Endometrial microvascular endothelial cells (primary cell): ENCODE measurements around the gene APBB2. TPM values are rescaled to one million over a fixed set of nuclear protein-coding genes. Genes with fewer than 3 reads are reported as not detected.
"Not testable (repeated sequence)": the region's sequence is repeated elsewhere in the genome, so short reads cannot be mapped to it uniquely, and the experiment has no call there.

Experiments used
- in situ Hi-C: cut with HindIII; loops from 2 replicates; pipeline ENCODE4 v1.10.0; 2017; ENCODE audit warnings: low sequenced_read_pairs, low pct_unique_long_range_greater_than_20kb; ENCODE audit errors: inconsistent ontology term
- total RNA-seq: library from RNA; depleted of rRNA; stranded (reverse); fragments of >200 nt; gene quantifications from one replicate; pipeline ENCODE4 v1.2.3, GENCODE V29; 2015; ENCODE audit errors: inconsistent ontology term

APBB2 gene
- total RNA-seq, 1 donor from 2014 or later, result 136 TPM

DNA sequence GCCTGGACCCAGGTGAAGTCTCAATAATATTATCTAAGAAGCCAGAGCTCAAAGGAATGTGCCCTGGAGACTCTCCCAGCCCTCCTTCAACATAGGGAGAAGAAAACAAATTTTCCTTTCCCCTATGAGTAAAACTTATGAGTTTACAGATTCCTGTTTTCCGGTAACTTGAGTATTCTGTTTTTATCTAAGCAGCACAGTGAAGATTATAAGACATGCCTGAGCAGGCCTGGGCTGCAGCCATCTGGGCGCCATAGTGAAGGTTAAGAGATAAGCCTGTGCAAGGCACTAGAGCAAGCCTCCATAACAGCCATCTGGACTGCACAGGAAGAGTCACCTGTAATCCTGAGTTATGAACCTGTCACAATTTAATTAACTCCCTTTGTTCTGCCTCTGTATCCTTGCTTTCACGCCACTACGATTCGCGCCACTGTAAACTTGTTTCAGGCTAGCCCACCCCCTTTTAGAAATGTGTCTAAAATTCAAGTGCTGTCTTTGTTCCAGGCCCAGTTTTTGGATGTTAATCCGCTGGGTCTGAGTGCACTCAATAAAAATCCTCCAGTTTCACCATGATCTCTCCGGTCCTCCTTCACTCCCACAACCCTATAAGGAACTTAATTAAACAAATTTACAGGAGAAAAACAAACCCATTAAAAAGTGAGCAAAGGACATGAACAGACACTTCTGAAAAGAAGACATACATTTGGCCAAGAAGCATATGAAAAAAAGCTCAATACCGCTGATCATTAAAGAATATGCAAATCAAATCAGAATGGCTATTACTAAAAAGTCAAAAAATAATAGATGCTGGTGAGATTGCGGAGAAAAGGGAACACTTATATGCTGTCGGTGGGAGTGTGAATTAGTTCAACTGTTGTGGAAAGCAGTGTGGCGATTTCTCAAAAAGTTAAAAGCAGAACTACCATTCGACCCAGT lies 189.5 kb downstream of the APBB2 start:
- in situ Hi-C loops, result no loop called here

DNA sequence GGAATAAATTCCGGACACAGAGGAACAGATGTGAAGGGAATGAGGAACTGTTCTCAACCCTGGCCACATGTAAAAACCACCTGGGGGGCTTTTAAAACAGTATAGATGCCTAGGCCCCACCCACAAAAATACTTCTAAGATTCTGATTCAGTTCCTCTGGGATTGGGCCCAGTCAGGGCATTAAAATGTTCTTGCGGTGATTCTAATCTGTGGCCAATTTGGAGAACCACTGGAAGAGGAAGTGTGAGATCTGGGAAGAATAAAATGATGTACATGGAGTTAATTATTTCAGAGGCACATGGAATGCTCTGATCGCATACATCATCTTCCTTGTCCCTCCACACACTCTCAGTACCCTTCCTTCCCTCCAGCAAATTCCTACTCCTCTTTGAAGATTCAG lies 192.2 kb downstream of the APBB2 start:
- in situ Hi-C loops, result no loop called here

GRCh38 chr4:41015016-41015675 lies 199.2 kb downstream of the APBB2 start:
- in situ Hi-C loops, result no loop called here

DNA sequence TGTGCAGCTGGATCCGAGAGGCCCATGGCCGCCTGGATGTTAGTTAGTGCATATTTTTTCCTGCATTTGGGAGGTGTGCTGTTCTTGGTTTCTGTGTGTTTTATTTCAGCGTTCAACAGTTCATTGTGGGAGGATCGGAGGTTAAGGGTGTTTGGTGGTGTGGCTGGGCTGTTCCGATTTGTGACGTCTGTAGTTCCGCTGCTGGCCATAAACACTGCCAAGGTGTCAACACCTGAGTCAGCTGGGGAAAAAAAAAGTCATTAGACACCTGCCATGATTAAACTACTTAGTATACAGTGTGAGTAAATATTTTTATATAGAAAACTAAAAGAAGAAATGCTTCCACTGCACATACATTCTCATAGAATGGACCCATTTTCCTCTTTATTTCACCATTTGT lies 200.2 kb downstream of the APBB2 start:
- in situ Hi-C loops, result no loop called here

- in situ Hi-C loops, result no loop called here
Observed at GRCh38 chr4:41013746-41014145, 200.6 kb downstream of the APBB2 start.

GRCh38 chr4:41012911-41013310 lies 201.4 kb downstream of the APBB2 start:
- in situ Hi-C loops, result no loop called here

GRCh38 chr4:41012293-41012692 lies 202.0 kb downstream of the APBB2 start:
- in situ Hi-C loops, result no loop called here

DNA sequence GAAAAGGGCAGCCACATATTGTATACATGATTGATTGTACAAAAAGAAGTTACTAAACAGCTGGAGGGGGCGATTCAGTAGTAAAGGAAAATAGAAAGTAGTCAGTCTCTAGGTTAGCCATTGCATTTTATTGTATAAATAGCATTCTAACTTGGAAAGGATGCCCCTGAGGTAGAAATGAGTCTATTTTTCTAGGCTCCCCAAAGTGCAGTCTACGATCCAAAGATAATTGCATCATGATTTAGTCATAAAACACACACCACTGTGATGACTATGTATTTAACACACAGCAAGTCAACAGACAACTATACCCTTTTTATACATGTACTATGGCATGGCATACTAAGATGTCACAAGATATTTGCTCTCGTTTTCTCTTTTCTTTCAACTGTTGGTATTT lies 204.9 kb downstream of the APBB2 start:
- in situ Hi-C loops, result no loop called here

- in situ Hi-C loops, result no loop called here
Observed at GRCh38 chr4:41006141-41006540, 208.2 kb downstream of the APBB2 start.

DNA sequence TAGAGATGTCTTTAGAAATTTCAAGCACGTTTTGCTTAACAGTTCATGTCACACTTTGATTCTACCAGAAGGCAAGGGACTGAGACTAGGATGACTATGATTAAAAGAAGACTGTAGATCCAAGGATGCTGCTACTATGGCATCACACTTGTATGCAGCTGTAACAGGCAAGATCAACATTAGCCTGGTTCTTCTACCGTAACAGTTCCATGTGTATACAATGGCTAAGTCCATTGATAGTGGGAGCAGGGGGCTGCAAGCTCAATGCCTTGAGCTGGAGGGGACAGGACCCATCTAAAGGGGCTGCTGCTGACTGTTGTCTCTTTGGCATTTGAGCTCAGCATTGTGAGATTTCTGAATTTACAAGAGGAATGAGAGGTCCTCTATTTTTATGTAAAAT lies 212.0 kb downstream of the APBB2 start:
- in situ Hi-C loops, result no loop called here

GRCh38 chr4:41000356-41000755 lies 214.0 kb downstream of the APBB2 start:
- in situ Hi-C loops, result no loop called here

DNA sequence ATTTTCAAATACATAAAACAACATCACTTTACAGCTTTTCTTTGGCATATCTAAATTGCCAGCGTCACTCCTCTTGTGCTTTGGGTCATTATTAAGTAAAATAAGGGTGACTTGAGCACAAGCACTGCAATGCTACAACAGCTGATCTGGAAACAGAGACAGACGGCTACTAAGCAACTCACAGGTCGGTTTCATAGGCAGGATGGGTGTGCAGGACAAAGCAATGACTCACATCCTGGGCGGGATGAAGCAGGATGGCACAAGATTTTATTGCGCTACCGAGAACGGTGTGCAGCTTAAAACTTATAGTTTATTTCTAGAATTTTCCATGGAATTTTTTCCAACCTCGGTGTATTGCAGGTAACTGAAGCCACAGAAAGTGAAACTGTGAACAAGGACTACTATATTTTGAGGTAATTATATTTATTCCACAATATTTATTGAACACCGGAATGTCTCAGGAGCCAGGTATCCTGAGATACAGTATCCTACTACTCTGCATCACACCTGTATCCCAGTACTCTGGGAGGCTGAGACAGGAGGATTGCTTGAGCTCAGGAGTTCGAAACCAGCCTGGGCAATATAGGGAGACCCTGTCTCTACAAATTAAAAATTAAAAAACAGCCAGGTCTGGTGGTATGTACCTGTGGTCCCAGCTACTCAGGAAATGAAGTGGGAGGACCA lies 215.5 kb downstream of the APBB2 start:
- in situ Hi-C loops, result no loop called here

- in situ Hi-C loops, result no loop called here
Observed at GRCh38 chr4:40995850-40996249, 218.5 kb downstream of the APBB2 start.

- in situ Hi-C loops, result not testable (repeated sequence)
Observed at GRCh38 chr4:40994321-40994720, 220.0 kb downstream of the APBB2 start.

- in situ Hi-C loops, result not testable (repeated sequence)
Observed at GRCh38 chr4:40993296-40993693, 221.0 kb downstream of the APBB2 start.

- in situ Hi-C loops, result no loop called here
Observed at GRCh38 chr4:40992472-40993295, 221.7 kb downstream of the APBB2 start.

DNA sequence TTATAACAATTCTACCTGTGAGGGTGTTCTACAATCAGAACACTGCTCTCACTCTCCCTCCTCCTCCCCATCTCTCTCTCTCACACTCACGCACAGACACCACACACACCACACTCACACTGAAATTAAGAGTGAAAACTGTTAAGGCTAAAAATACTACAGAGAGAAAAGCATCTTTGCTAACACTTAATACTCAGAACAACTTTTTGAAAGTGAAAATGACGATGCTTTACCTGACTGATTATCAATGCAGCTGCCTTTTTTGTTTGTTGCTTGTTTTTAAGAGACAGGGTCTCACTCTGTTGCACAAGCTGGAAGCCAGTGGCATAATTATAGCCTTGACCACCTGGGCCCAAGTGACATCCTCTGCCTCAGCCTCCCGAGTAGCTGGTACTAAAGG lies 222.4 kb downstream of the APBB2 start:
- in situ Hi-C loops, result no loop called here

DNA sequence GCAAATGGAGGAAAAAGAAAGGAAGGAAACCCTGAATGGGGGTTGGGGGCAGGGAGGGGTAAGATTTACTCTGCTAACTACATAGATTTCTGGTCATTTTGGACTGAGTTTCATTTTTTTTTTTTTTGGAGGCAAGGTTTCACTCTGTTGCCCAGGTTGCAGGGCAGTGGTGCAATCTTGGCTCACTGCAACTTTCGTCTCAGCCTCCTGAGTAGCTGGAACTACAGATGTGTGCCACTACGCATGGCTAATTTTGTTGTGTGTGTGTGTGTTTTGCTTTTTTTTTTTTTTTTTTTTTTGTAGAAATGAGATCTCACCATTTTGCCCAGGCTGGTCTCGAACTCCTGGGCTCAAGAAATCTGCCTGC lies 223.5 kb downstream of the APBB2 start:
- in situ Hi-C loops, result no loop called here
